Stimulated activated CD4-positive, alpha-beta T cell treated with anti-CD3 and anti-CD28 coated beads, Interleukin-1b, Interleukin-23, amount 100 ng/mL, for 24 hours (primary cell): ENCODE results near the gene F10.
"Not testable (repeated sequence)": the region's sequence is repeated elsewhere in the genome, so short reads cannot be mapped to it uniquely, and the experiment has no call there.

Source experiments
- DNase-seq, 4 experiments: peaks; one replicate each; pipeline ENCODE4 v3.0.0-alpha.2; 2020; ENCODE audit warnings: low read depth in 4 of 4, low spot score in 1 of 4

The F10 gene

DNA sequence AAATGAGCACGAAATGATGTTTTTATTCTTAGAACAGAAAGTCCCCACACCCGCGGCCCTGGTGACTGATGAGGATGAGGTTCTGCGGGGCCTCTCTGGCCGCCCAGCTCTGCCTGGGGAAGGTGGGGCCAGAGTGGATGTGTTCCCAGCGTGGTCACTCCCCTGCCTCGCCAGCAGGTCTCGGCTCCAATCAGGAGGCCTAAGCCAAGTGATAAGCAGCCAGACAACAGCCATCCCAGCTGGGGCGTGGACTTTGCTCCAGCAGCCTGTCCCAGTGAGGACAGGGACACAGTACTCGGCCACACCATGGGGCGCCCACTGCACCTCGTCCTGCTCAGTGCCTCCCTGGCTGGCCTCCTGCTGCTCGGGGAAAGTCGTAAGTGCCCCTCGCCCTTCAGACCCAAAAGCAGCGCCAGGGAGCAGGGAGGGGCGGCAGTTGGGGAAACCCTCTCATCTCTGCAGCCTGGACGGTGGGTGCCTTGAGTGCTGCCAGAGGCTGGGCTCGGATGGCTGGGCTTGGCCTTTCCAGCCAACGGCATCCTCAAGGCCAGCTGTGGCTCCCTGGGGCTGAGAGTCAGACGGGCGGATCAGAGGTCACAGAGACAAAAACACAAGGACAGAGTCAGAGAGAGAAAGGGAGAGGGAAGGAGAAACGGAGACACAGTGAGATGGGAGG, at the start of gene F10:
F10 (plus strand) TSS at position 250 of the 676 bp plus-strand sequence; CDS start at position 307, 57 bp downstream.
- no peak for DNase-seq

DNA sequence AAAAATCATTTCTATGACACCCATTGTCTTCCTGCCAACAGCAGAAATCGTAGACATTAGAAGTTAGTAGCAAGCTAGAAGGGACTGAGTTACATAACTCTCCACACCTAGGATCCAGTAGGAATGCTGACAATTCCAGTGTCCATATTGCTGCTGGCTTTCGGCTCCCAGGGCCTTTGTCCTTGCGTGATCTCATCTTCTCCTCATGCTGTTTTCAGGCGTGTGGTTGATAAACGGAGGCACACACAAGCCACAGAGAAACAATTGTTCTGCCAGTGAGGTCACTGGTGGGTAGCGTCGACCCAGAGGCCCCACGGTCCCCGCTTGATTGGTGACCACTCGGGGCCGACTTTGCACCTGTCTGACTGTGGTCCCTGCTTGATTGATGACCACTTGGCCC, 48.7 kb upstream of the F10 start:
- DNase-seq: no peak

DNA sequence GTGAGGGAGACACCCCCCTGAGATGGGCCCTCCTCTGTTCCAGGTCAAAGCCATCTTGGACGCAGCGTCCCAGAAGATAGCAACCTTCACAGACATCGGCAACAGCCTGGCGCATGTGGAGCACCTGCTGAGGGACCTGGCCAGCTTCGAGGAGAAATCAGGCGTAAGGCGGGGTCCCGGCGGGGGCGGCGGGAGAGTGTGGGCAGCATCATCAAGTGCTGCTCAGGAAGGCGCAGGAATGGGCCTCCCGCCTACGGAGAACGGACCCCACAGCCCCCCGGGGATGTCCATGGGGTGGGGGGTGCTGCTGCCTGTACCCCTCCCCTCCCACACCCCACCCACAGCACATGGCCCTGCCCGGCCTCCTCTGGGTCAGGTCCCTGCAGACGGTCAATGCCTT, 48.2 kb upstream of the F10 start:
- DNase-seq: no peak

DNA sequence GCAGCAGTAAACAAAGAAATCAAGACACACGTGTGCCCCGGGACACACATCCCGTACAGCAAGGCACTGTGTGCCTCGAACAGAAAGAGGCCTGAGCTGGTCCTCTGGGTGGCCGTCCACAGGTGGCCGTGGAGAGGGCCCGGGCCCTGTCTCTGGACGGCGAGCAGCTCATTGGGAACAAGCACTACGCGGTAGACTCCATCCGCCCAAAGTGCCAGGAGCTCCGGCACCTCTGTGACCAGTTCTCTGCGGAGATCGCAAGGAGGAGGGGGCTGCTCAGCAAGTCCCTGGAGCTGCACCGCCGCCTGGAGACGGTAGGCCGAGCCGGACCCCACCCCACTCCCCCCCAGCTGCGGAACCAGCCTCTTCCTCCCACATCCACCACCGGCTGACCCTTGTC, 47.7 kb upstream of the F10 start:
- DNase-seq: no peak

DNA sequence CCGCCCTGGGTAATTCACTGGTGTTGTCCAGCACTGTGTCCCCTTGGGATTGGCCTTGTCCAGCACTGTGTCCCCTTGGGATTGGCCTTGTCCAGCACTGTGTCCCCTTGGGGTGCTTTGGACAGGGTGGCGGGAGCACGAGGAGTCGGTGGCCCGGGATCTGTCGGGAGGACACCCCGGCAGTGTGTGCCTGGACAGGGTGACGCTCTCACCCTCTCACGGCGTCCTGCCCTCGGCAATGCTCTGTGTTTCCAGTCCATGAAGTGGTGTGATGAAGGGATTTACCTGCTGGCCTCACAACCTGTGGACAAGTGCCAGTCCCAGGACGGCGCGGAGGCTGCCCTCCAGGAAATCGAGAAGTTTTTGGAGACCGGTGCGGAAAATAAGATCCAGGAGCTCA, 46.9 kb upstream of the F10 start:
- DNase-seq: no peak

DNA sequence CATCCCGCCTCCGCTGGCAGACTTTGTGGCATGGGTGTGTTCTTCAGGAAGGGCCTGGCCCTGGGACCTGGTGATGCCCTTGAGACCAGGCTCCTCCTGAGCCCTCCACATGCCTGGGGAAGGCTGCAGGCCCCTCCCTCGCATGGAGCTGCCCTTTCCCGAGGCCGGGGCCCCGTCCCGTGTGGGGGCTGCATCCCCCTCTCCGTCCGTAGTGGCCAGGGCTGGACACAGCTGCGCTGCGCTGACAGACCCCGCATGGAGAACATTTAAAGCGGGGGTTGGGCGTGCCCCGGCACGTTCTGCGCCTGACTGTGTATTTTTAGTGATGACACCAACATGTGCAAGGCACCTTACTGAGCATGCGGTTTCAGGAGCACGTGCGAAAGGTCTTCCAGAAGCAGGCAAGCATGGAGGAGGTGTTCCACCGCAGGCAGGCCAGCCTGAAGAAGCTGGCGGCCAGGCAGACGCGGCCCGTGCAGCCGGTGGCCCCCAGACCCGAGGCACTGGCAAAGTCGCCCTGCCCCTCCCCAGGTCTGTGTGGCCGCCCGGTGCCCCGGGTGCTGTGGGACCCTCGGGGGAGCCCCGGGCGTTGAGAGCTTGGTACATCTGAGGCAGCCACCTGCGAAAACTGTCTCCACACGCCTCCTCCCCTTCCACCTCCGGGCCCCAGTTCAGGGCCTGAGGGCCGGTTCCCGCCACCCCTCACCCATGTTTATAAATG, 45.8 kb upstream of the F10 start:
- no peak for DNase-seq

DNA sequence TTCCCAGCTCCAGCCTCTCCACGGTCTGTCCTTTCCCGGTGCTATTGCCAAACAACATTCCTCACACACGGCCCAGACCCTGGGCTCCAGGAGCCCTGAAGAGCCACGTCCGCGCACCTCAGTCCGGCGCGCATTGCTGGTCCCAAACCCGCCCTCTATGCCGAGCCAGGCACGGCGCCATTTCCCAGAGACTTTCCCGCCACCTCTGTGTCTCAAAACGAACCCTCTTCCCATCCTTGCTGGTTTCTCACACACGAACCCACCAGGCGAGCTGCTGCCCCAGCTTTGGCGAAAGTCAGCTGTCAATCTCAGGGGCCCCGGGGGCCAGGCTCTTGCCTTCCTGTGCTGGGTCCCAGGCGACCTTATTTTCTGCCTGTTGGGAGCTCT, 45.0 kb upstream of the F10 start:
- no peak for DNase-seq

DNA sequence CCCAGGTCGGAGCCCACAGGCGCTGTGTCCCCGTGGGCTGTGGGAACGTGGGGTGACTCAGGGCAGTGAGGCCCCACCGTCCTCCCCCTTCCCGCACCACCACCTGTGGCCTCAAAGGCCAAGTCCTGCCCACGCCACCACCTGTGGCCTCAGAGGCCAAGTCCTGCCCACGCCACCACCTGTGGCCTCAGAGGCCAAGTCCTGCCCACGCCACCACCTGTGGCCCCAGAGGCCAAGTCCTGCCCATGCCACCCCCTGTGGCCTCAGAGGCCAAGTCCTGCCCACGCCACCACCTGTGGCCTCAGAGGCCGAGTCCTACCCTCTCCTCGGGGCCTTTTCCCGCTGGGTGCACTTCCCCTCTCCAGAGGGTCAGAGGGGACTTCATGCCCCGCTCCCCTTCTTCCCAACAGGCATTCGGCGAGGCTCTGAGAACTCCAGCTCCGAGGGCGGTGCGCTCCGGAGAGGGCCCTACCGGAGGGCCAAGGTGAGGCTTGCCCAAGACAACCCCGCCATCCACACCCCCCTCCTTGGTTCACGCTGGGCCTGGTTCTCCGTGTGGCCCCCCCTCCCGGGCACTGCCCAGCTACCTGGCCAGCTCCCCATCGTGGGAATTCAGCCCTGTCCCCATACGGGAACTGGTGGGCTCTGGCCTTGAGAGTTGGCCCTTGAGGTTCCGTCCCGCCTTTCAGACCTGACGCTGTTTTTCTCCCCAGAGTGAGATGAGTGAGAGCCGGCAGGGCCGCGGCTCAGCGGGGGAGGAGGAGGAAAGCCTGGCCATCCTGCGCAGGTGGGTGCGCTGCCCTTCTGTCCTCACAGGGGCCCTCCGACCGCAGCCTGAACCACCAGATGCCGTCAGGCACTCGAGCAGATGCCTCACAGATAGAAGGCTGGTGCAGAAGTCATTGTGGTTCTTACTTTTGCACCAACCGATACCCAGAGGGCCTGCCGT, 44.4 kb upstream of the F10 start:
- DNase-seq: no peak

DNA sequence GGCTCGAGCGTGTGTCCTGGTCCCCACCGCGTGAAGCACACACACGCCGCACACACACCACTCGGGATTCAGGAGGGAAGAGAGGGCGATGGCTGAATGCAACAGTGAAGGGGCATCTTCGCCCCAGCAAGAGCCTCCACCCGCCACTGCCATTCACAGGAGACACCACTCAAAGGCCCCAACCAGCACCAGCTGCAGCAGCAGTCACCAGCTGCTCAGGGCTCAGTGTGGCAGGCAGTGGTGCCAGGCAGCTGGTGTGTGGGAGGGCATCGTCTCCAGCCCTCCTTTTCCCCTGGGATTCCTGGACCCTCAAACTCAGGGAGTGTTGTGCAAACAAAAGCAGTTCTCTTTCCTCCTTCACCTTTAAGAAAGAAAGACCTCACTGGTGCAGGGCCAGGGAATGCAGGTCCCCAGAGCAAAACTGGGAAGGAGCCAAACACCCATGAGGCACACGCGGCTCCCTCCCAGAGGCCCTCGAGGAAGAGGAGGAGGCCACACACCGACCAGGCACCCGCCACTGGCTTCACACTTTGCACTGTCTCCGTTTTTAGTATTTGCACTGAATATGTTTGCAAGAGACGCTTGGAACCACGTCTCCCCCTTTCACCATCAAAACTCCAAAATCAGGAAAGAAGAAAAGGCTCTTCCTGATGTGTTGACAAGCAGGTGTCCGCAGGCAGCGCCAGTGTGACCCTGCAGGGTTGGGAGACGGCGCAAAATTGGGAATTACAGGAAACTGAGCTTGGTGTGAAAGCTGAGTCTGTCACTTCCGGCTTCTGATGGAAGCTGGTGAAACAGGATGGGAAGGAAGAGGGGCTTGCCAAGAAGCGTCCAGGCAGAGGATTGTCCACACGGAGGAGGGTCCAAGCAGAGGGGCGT, 43.5 kb upstream of the F10 start:
- no peak for DNase-seq

DNA sequence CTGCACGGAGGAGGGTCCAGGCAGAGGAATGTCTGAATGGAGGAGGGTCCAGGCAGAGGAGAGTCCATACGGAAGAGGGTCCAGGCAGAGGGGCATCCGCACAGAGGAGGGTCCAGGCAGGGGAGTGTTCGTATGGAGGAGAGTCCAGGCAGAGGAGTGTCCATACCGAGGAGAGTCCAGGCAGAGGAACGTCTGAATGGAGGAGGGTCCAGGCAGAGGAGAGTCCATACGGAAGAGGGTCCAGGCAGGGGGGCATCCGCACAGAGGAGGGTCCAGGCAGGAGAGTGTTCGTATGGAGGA, 42.9 kb upstream of the F10 start:
- DNase-seq: not testable (repeated sequence)

DNA sequence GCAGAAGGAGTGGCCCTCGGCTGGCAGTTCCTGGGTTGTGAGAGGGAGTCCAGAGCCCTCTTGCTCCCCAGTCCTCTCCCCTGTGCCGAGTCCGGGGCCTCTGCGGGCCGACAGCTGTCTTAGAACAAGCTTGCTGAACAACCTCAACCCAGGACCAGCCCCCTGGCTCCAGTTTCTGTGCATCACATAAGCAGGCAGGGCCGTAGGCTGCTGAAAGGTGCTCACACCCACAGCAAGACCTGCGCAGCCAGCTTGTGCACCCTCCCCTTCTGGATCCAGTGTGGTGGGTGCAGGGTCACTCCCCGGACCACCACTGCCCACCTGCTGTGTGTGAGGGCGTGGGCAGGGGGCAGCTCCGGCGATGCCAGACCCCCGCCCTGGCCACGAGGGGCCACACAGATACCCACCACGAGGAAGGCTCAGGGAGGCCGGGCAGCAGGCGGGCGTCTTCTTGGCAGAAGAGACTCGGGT, 42.2 kb upstream of the F10 start:
- no peak for DNase-seq

DNA sequence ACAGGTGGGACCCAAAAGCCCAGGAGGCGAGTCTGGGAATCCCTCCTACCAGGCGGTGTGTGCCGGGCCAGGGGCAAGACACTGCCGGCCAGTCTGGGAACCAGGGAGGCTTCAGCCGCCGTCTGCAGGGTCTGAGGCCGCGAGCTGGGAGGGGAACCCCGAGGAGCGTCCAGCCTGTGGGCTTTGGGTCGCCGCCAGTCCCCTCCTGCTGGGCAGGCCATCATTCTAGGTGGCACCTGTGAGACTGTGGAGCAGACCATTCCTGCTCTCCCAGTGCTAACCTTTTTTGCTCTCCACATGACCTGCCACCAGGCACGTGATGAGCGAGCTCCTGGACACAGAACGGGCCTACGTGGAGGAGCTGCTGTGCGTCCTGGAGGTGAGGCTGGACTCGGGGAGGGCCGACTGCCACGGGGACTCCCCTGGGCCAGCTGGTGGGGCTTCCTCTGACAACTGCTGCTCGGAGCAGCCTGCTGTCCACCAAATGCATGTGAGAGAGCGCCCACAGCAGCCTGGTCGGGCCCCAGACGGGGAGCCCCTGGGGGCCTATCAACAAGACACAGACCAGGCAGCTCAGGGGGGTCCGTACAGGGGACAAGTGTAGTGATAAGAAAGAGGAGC, 41.6 kb upstream of the F10 start:
- no peak for DNase-seq

DNA sequence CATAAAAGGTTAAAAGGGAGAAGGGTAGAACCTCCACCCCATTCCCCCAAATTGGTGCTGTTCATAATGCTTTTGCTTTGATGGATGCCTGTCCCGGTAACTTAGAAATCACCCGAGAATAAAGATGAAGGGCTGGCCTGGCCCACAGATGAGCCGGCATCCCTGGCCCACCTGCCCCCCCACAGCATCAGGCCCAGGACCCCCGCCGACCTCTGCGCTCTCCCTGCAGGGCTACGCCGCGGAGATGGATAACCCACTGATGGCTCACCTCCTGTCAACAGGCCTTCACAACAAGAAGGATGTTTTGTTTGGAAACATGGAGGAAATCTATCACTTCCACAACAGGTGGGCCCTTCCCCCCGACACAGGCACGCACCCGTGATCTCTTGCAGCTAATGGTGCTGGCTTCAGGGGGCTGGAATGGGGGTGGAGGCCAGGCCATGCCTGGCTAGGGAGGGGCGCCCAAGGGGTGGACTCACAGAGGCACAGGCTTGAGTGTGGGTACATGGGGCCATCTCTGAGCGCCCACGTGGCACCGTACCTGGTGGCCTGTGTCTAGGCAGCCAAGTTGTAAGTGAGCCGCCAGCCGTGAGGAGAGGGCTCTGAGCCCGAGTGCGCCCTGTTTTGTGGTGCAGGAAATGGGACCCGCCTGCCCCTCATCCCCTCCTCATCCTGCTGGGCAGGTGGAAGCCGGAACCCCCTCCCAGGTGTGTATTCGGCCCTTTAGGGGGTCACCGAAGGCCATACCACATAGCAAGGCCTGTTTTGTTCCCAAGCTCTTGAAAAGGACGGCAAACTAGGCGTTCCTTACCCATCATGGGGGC, 40.2 kb upstream of the F10 start:
- DNase-seq: no peak

DNA sequence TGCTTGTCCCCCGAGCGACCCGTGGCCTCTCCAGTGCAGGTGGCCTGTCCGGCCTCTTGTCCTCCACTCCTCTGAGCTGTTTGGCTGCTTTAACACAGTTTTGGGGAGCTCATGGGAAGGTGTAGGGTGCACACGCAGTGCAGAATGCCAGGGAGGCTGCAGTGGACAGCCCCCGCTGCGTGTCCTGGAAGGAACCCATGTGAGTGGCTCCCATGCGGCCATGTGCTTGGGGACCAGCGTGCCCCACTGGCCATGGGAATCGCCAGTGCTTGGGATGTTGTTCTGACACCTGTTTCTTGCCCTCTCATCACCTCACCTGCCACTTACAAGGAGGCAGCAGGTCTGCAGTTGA, 39.6 kb upstream of the F10 start:
- DNase-seq: no peak

DNA sequence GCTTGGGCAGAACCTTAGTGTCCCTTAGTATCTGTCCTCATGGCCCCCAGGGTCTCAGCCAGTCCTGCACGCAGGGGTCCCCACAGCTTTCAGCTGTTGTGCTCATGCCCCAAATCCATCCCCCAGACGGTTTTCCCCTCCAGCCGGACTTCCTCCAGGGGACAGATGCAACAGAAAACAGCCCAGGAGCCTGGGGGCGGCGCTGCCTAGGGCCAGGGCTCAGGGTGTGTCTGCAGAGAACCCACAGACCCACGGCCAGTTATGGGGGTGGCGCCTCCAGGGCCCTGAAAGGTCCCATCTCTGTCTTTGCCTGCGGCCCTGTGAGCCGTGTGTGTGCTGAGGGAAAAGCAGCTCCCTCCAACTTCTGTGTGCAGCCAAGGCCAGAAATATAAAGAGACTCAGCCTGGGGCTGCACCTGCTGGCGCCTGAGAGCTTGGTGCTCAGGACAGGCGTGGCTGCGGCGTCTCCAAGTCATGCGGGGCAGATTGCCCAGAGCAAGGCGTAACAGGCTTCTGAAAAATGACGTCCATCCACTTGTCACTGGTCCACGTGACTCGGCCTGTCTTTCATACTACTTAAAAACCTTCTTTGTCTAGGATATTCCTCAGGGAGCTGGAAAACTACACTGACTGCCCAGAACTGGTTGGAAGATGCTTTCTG, 39.1 kb upstream of the F10 start:
- DNase-seq: no peak

DNA sequence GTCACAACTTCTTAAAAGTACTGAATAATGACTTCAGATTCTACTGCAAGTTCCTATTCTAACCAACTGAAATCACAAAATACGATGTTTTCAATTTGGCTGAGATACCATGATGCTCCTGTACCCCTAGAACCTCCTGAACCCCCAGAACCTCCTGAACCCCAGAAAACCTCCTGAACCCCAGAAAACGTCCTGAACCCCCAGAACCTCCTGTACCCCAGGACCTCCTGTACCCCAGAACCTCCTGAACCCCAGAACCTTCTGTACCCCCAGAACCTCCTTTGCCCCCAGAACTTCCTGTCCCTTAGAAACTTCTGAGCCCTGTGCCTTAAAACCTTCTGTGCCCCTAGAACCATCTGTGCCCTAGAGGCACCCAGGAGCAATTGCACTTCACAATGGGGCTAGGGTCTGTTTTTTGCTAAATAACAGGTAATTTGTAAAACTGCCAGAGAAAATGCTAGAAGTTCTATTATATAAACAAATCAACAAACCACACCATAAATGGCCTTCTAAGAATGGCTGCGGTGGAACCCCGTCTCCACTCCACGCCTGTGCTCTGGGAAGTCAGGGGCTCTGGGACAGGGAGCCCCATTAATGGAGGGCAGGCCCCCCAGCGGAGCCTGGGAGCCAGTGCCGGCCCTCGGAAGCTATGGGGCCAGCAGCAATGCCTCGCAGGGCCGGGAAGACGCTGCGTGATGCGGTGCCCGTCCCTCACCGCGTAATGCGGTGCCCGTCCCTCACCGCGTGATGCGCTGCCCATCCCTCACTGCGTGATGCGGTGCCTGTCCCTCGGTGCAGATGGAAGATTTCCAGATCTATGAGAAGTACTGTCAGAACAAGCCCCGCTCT, 38.3 kb upstream of the F10 start:
- DNase-seq: no peak

DNA sequence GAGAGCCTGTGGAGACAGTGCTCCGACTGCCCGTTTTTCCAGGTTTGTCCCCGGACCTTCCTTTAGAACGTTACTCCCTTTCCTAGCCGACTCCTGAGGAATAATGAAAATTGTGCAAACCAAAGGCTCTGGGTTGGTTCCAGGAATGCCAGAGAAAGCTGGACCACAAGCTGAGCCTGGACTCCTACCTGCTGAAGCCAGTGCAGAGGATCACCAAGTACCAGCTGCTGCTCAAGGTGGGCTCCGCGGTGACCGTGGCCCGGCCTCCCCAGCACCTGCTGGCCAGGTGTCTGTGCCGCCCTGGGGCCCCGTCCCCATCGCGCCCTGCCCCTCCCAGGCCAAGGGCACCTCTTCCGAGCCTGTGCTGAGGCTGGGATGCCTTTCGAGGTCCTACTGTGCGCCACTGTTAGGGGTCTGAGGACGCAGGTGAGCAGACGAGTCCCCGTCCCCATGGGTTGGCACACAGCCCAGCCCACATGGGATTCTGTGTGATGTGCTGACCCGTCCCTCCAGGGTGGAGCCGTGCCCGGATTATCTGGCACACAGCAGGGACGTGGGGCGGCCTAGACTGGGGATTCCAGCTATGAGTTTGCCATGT, 37.6 kb upstream of the F10 start:
- DNase-seq: no peak
